ENCODE measurements around the gene ZSWIM6. TPM values are rescaled to one million over a fixed set of nuclear protein-coding genes. Genes with fewer than 3 reads are reported as not detected.

ZSWIM6 gene
- total RNA-seq, 1 experiment from 2014 or later: 10.8 TPM

DNA sequence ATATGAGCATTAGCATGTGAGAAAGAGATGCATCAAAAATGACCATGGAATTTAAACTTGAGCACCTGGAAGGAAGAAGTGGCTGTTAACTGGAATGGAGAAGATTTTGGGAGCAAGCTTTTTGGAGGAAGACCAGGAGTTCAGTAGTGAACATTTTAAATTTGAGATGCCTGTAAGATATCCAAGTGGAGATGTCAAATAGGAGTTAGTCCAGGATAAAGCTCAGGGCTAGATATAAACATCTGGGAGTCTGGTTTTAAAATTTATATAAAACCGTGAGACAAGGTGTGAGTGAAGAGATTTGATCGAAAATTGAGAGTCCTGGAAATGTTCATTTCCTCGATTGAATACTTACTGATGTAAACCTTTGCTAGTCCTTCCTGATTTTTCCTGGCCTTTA is 217.5 kb downstream of the ZSWIM6 start:
- ChIA-PET CTCF (no interaction called here), POLR2A (no interaction called here)
- no peaks in the 10 kb centered on the region for H3K27me3 ChIP-seq (ENCODE audit: control insufficient read depth, insufficient read depth, low read length)
- H3K27ac ChIP-seq (ENCODE audit: low read length): no peak overlapping the region
- H3K9me3 ChIP-seq (ENCODE audit: control insufficient read depth, insufficient read depth, low read depth, low read length): no peaks in the 10 kb centered on the region
- H3K4me3 ChIP-seq (ENCODE audit: low read depth in 2 of 2, low read length in 2 of 2): no peak overlapping the region
- H3K4me1 ChIP-seq (ENCODE audit: control insufficient read depth, insufficient read depth, low read length): no peaks in the 10 kb centered on the region
- BruUV-seq (replicated peaks): no TSS peak
- ATAC-seq (no peak), DNase-seq (ENCODE audit: low read depth, low spot score) (no peak)
- intact Hi-C loops (cut with micrococcal nuclease; ENCODE audit: unreplicated experiment) (no loop called here), in situ Hi-C loops (cut with HindIII; ENCODE audit: low pct_unique_long_range_greater_than_20kb, low sequenced_read_pairs) (no loop called here)
- no peaks in the 10 kb centered on the region for H3K36me3 ChIP-seq (ENCODE audit: control insufficient read depth, insufficient read depth, low read length)
- TF ChIP-seq SIN3A (IDR thresholded peaks at IDR 0.05; ENCODE audit: borderline replicate concordance, insufficient read depth, low read depth, low read length) (no peak), TCF7L2 (IDR thresholded peaks at IDR 0.05; ENCODE audit: low read depth, low read length) (no peak), POLR2AphosphoS5 (IDR thresholded peaks at IDR 0.05; ENCODE audit: low read depth, low read length) (no peak)
- TF ChIP-seq, protein P1, sequence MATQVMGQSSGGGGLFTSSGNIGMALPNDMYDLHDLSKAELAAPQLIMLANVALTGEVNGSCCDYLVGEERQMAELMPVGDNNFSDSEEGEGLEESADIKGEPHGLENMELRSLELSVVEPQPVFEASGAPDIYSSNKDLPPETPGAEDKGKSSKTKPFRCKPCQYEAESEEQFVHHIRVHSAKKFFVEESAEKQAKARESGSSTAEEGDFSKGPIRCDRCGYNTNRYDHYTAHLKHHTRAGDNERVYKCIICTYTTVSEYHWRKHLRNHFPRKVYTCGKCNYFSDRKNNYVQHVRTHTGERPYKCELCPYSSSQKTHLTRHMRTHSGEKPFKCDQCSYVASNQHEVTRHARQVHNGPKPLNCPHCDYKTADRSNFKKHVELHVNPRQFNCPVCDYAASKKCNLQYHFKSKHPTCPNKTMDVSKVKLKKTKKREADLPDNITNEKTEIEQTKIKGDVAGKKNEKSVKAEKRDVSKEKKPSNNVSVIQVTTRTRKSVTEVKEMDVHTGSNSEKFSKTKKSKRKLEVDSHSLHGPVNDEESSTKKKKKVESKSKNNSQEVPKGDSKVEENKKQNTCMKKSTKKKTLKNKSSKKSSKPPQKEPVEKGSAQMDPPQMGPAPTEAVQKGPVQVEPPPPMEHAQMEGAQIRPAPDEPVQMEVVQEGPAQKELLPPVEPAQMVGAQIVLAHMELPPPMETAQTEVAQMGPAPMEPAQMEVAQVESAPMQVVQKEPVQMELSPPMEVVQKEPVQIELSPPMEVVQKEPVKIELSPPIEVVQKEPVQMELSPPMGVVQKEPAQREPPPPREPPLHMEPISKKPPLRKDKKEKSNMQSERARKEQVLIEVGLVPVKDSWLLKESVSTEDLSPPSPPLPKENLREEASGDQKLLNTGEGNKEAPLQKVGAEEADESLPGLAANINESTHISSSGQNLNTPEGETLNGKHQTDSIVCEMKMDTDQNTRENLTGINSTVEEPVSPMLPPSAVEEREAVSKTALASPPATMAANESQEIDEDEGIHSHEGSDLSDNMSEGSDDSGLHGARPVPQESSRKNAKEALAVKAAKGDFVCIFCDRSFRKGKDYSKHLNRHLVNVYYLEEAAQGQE (IDR thresholded peaks at IDR 0.05; ENCODE audit: insufficient read depth in 1 of 2, low read depth in 2 of 2, low read length in 1 of 2): no peak
- TF ChIP-seq, protein P2, sequence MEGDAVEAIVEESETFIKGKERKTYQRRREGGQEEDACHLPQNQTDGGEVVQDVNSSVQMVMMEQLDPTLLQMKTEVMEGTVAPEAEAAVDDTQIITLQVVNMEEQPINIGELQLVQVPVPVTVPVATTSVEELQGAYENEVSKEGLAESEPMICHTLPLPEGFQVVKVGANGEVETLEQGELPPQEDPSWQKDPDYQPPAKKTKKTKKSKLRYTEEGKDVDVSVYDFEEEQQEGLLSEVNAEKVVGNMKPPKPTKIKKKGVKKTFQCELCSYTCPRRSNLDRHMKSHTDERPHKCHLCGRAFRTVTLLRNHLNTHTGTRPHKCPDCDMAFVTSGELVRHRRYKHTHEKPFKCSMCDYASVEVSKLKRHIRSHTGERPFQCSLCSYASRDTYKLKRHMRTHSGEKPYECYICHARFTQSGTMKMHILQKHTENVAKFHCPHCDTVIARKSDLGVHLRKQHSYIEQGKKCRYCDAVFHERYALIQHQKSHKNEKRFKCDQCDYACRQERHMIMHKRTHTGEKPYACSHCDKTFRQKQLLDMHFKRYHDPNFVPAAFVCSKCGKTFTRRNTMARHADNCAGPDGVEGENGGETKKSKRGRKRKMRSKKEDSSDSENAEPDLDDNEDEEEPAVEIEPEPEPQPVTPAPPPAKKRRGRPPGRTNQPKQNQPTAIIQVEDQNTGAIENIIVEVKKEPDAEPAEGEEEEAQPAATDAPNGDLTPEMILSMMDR (IDR thresholded peaks at IDR 0.05): no peak

DNA sequence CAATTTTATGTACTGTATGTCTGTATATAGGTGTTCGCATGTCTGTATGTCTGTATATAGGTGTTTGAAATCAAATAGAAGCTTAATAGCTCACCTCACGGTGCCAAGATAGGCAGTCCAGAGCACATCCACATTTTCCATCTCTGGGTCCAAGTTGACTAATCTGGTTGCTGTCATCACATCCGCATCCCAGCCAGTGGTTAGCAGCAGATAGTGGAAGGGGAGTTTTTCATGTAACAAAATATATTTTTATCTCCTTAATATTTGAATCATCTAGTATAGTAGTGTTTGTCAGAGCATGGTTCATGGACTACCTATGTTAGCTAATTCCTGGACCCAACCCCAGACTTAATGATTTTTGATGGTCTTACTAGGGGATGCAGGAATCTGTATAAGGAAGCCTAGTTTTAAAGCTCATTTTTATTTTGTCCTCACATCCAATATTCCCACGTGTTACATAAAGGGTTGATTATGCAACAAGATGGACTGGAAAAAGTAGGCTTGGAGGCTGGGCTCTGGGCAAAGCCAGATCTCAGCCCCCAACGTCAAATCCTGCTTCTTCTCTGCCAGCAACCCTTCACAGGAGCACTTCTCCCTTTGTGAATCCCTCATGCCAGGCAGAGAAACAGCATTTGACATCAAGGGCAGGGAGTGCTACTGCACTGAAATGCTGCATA is 219.7 kb downstream of the ZSWIM6 start:
- Histone ChIP-seq H3K4me3 (ENCODE audit: low read depth in 2 of 2, low read length in 2 of 2) (no peak overlapping the region), H3K27me3 (ENCODE audit: control insufficient read depth, insufficient read depth, low read length) (no peaks in the 10 kb centered on the region), H3K27ac (ENCODE audit: low read length) (no peak overlapping the region), H3K9me3 (ENCODE audit: control insufficient read depth, insufficient read depth, low read depth, low read length) (no peaks in the 10 kb centered on the region), H3K36me3 (ENCODE audit: control insufficient read depth, insufficient read depth, low read length) (no peaks in the 10 kb centered on the region), H3K4me1 (ENCODE audit: control insufficient read depth, insufficient read depth, low read length) (no peaks in the 10 kb centered on the region)
- ChIA-PET CTCF (no interaction called here), POLR2A (no interaction called here)
- DNase-seq (ENCODE audit: low read depth, low spot score) (no peak), ATAC-seq (no peak)
- intact Hi-C loops (cut with micrococcal nuclease; ENCODE audit: unreplicated experiment): no loop called here
- TF ChIP-seq POLR2AphosphoS5 (IDR thresholded peaks at IDR 0.05; ENCODE audit: low read depth, low read length) (no peak), TCF7L2 (IDR thresholded peaks at IDR 0.05; ENCODE audit: low read depth, low read length) (no peak), SIN3A (IDR thresholded peaks at IDR 0.05; ENCODE audit: borderline replicate concordance, insufficient read depth, low read depth, low read length) (no peak)
- TF ChIP-seq, protein P1 (IDR thresholded peaks at IDR 0.05; ENCODE audit: insufficient read depth in 1 of 2, low read depth in 2 of 2, low read length in 1 of 2): no peak
- TF ChIP-seq, protein P2 (IDR thresholded peaks at IDR 0.05): no peak
- in situ Hi-C loops (cut with HindIII; ENCODE audit: low pct_unique_long_range_greater_than_20kb, low sequenced_read_pairs): no loop called here
- BruUV-seq (replicated peaks): no TSS peak
